ENCODE measurements around the gene ADAMTS12. TPM values are rescaled to one million over a fixed set of nuclear protein-coding genes. Genes with fewer than 3 reads are reported as not detected.

Gene ADAMTS12
- polyA plus RNA-seq, 1 donor: 4.2 TPM

Other genes starting within 250 kb of the ADAMTS12 start
- gene RXFP3, start 44.4 kb upstream of the ADAMTS12 start, polyA plus RNA-seq: not detected
- gene SLC45A2, start 92.7 kb upstream of the ADAMTS12 start, polyA plus RNA-seq: 0.12 TPM
- 59.5 TPM for gene AMACR, start 116.1 kb upstream of the ADAMTS12 start, polyA plus RNA-seq
- gene C1QTNF3, start 151.2 kb upstream of the ADAMTS12 start, polyA plus RNA-seq: 35.6 TPM

Data from large intestine (tissue), 1 donor.